ENCODE results near the gene RUNX1.

Gene RUNX1

DNA sequence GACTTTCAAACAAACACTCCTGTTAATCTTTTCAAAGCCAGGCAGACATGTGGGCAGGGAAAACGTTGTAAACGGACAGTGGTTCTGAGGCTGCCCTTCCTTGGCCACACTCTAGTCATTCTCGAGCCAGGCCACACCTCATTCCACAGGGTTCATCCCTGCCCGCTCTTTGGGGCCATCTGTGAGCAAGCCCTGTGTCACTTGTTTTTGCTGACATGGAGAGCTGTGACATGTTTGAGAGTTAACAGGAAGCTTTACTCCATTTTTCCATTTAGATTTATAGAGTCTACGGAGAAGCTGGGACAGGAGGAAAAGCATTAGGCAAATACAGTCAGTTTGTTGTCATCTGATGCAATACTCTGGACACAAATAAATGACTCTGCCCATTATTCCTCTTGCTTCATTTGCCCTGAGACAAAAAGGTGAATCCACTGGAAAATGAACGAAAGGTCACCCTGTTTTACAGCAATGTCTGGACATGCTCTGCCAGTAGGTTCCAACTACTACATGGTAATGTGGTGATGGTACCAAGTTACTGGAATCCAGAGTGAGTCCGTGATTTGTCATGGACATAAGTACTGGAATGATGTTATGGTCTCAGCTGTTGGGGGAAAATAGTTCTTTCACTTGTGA lies 253.4 kb downstream of the RUNX1 start:
- Histone ChIP-seq H3K23ac (ENCODE audit: low read length) (no peak overlapping the region), H2BK120ac (ENCODE audit: insufficient read depth, low read length, poor library complexity) (peak overlapping the region; percentile 34)

DNA sequence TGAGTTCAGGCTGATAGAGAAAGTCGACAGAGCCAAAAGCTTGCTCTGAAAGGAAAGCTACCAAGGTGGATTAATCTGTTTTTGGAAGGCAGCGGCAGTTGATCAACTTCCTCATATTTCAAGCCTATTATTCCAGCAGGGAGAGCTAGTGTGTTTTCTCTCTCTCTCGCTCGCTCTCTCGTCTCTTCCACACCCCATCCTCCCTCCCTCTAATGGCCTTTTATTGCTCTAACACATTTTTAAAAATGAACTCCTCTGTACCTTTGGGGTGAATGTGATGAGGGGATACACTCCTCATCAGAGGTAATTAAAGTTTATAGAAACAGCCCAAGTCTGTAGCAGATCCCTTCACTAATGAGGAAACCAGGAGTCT lies 253.9 kb downstream of the RUNX1 start:
- H2BK12ac ChIP-seq (ENCODE audit: low read length) = no peak overlapping the region
- H3K9me3 ChIP-seq (ENCODE audit: insufficient read depth, low read depth, low read length) = peaks cover 2% of the 10 kb centered on the region
- H3K4me2 ChIP-seq (ENCODE audit: low read length) = no peak overlapping the region
- H4K8ac ChIP-seq (ENCODE audit: low read depth, low read length) = no peak overlapping the region
- no peak for DNase-seq
- no peaks in the 10 kb centered on the region for H3K27me3 ChIP-seq (ENCODE audit: insufficient read depth, low read length)
- H3K4ac ChIP-seq (ENCODE audit: low read depth, low read length) = no peak overlapping the region
- no peak overlapping the region for H2AK5ac ChIP-seq (ENCODE audit: low read length)
- peaks cover 18 to 31% of the 10 kb centered on the region in 2 experiments for H3K36me3 ChIP-seq (ENCODE audit: control insufficient read depth in 1 of 2, insufficient read depth in 2 of 2, low read length in 2 of 2)
- H2BK5ac ChIP-seq (ENCODE audit: low read depth, low read length, poor library complexity) = peak overlapping the region; percentile 35
- H3K27ac ChIP-seq (ENCODE audit: low read depth, low read length) = peak overlapping the region; percentile 77
- H3K18ac ChIP-seq (ENCODE audit: low read length) = no peak overlapping the region
- no peak overlapping the region for H4K12ac ChIP-seq (ENCODE audit: low read depth, low read length)
- peaks cover 14% of the 10 kb centered on the region for H3K79me1 ChIP-seq (ENCODE audit: low read length)
- H2AFZ ChIP-seq (ENCODE audit: insufficient read depth, low read length, poor library complexity) = no peak overlapping the region
- H4K91ac ChIP-seq (ENCODE audit: low read depth, low read length) = peak overlapping the region; percentile 67
- no peak overlapping the region for H3K23ac ChIP-seq (ENCODE audit: low read length)
- no peak overlapping the region for H3K9ac ChIP-seq (ENCODE audit: low read length)
- no peak overlapping the region for H3K14ac ChIP-seq (ENCODE audit: low read length)
- H2BK120ac ChIP-seq (ENCODE audit: insufficient read depth, low read length, poor library complexity) = no peak overlapping the region
- peaks cover 16 to 22% of the 10 kb centered on the region in 2 experiments for H3K4me1 ChIP-seq (ENCODE audit: control insufficient read depth in 1 of 2, insufficient read depth in 2 of 2, low read length in 2 of 2)
- no peaks in the 10 kb centered on the region for H3K79me2 ChIP-seq (ENCODE audit: control insufficient read depth, insufficient read depth, low read length, poor library complexity)
- no CpG with 5 or more reads among the region's 5 CpGs for WGBS (ENCODE audit: extremely low coverage, insufficient coverage, insufficient read length)
- no peak overlapping the region for H3K4me3 ChIP-seq (ENCODE audit: low read depth, low read length)

More for the DNA sequence above, 253.4 kb downstream of the RUNX1 start:
- Histone ChIP-seq H3K27me3 (ENCODE audit: insufficient read depth, low read length) (no peaks in the 10 kb centered on the region), H3K79me2 (ENCODE audit: control insufficient read depth, insufficient read depth, low read length, poor library complexity) (no peaks in the 10 kb centered on the region), H3K4ac (ENCODE audit: low read depth, low read length) (peak overlapping the region; percentile 25), H3K27ac (ENCODE audit: low read depth, low read length) (peak overlapping the region; percentile 77), H3K18ac (ENCODE audit: low read length) (peak overlapping the region; percentile 40), H2BK12ac (ENCODE audit: low read length) (peak overlapping the region; percentile 72), H3K9ac (ENCODE audit: low read length) (no peak overlapping the region), H3K79me1 (ENCODE audit: low read length) (peaks cover 14% of the 10 kb centered on the region), H4K12ac (ENCODE audit: low read depth, low read length) (no peak overlapping the region), H2AK5ac (ENCODE audit: low read length) (peak overlapping the region; percentile 35), H2AFZ (ENCODE audit: insufficient read depth, low read length, poor library complexity) (peak overlapping the region; percentile 1), H3K4me3 (ENCODE audit: low read depth, low read length) (no peak overlapping the region), H3K4me2 (ENCODE audit: low read length) (no peak overlapping the region), H3K36me3 (ENCODE audit: control insufficient read depth in 1 of 2, insufficient read depth in 2 of 2, low read length in 2 of 2) (peaks cover 18 to 27% of the 10 kb centered on the region in 2 experiments), H4K8ac (ENCODE audit: low read depth, low read length) (peak overlapping the region; percentile 27), H3K9me3 (ENCODE audit: insufficient read depth, low read depth, low read length) (peaks cover 2% of the 10 kb centered on the region), H4K91ac (ENCODE audit: low read depth, low read length) (peak overlapping the region; percentile 67), H3K14ac (ENCODE audit: low read length) (peak overlapping the region; percentile 43), H2BK5ac (ENCODE audit: low read depth, low read length, poor library complexity) (peak overlapping the region; percentile 50), H3K4me1 (ENCODE audit: control insufficient read depth in 1 of 2, insufficient read depth in 2 of 2, low read length in 2 of 2) (peaks cover 16 to 22% of the 10 kb centered on the region in 2 experiments)
- no CpG with 5 or more reads among the region's 7 CpGs for WGBS (ENCODE audit: extremely low coverage, insufficient coverage, insufficient read length)
- DNase-seq = peak; percentile 56 to 66

- peak overlapping the region; percentile 69 for H2AK5ac ChIP-seq (ENCODE audit: low read length)
- peaks cover 2% of the 10 kb centered on the region for H3K9me3 ChIP-seq (ENCODE audit: insufficient read depth, low read depth, low read length)
- H4K12ac ChIP-seq (ENCODE audit: low read depth, low read length) = no peak overlapping the region
- peak overlapping the region; percentile 71 for H3K18ac ChIP-seq (ENCODE audit: low read length)
- H3K79me1 ChIP-seq (ENCODE audit: low read length) = peaks cover 14% of the 10 kb centered on the region
- peaks cover 18 to 31% of the 10 kb centered on the region in 2 experiments for H3K36me3 ChIP-seq (ENCODE audit: control insufficient read depth in 1 of 2, insufficient read depth in 2 of 2, low read length in 2 of 2)
- peak overlapping the region; percentile 79 for H2BK12ac ChIP-seq (ENCODE audit: low read length)
- no peak overlapping the region for H3K14ac ChIP-seq (ENCODE audit: low read length)
- no peak overlapping the region for H3K9ac ChIP-seq (ENCODE audit: low read length)
- no peaks in the 10 kb centered on the region for H3K27me3 ChIP-seq (ENCODE audit: insufficient read depth, low read length)
- H4K8ac ChIP-seq (ENCODE audit: low read depth, low read length) = peak overlapping the region; percentile 17
- no peak for DNase-seq
- peaks cover 16 to 22% of the 10 kb centered on the region in 2 experiments for H3K4me1 ChIP-seq (ENCODE audit: control insufficient read depth in 1 of 2, insufficient read depth in 2 of 2, low read length in 2 of 2)
- H2BK120ac ChIP-seq (ENCODE audit: insufficient read depth, low read length, poor library complexity) = peak overlapping the region; percentile 68
- H3K4ac ChIP-seq (ENCODE audit: low read depth, low read length) = peak overlapping the region; percentile 15
- H3K4me2 ChIP-seq (ENCODE audit: low read length) = no peak overlapping the region
- H3K23ac ChIP-seq (ENCODE audit: low read length) = no peak overlapping the region
- peak overlapping the region; percentile 28 for H4K91ac ChIP-seq (ENCODE audit: low read depth, low read length)
- no peak overlapping the region for H2BK5ac ChIP-seq (ENCODE audit: low read depth, low read length, poor library complexity)
- WGBS (ENCODE audit: extremely low coverage, insufficient coverage, insufficient read length) = no CpG with 5 or more reads among the region's 7 CpGs
- no peak overlapping the region for H3K27ac ChIP-seq (ENCODE audit: low read depth, low read length)
- no peak overlapping the region for H2AFZ ChIP-seq (ENCODE audit: insufficient read depth, low read length, poor library complexity)
- no peaks in the 10 kb centered on the region for H3K79me2 ChIP-seq (ENCODE audit: control insufficient read depth, insufficient read depth, low read length, poor library complexity)
- H3K4me3 ChIP-seq (ENCODE audit: low read depth, low read length) = no peak overlapping the region
Observed at GRCh38 chr21:34794686-34795085, 254.4 kb downstream of the RUNX1 start.

GRCh38 chr21:34793471-34793870 lies 255.6 kb downstream of the RUNX1 start:
- no peak for DNase-seq

More at GRCh38 chr21:34793471-34793870, 255.6 kb downstream of the RUNX1 start:
- peaks cover 2% of the 10 kb centered on the region for H3K9me3 ChIP-seq (ENCODE audit: insufficient read depth, low read depth, low read length)
- no CpG with 5 or more reads among the region's 6 CpGs for WGBS (ENCODE audit: extremely low coverage, insufficient coverage, insufficient read length)
- no peak overlapping the region for H4K91ac ChIP-seq (ENCODE audit: low read depth, low read length)
- no peaks in the 10 kb centered on the region for H3K79me2 ChIP-seq (ENCODE audit: control insufficient read depth, insufficient read depth, low read length, poor library complexity)
- no peak overlapping the region for H2AK5ac ChIP-seq (ENCODE audit: low read length)
- no peak overlapping the region for H3K23ac ChIP-seq (ENCODE audit: low read length)
- no peak overlapping the region for H3K14ac ChIP-seq (ENCODE audit: low read length)
- no peak overlapping the region for H3K4me2 ChIP-seq (ENCODE audit: low read length)
- H3K18ac ChIP-seq (ENCODE audit: low read length) = no peak overlapping the region
- no peaks in the 10 kb centered on the region for H3K27me3 ChIP-seq (ENCODE audit: insufficient read depth, low read length)
- H3K4me1 ChIP-seq (ENCODE audit: control insufficient read depth in 1 of 2, insufficient read depth in 2 of 2, low read length in 2 of 2) = peaks cover 16 to 22% of the 10 kb centered on the region in 2 experiments
- H3K36me3 ChIP-seq (ENCODE audit: control insufficient read depth in 1 of 2, insufficient read depth in 2 of 2, low read length in 2 of 2) = peaks cover 15 to 25% of the 10 kb centered on the region in 2 experiments
- H4K12ac ChIP-seq (ENCODE audit: low read depth, low read length) = no peak overlapping the region
- no peak overlapping the region for H2BK120ac ChIP-seq (ENCODE audit: insufficient read depth, low read length, poor library complexity)
- H3K79me1 ChIP-seq (ENCODE audit: low read length) = peaks cover 14% of the 10 kb centered on the region
- no peak overlapping the region for H2AFZ ChIP-seq (ENCODE audit: insufficient read depth, low read length, poor library complexity)
- no peak overlapping the region for H3K4ac ChIP-seq (ENCODE audit: low read depth, low read length)
- H2BK5ac ChIP-seq (ENCODE audit: low read depth, low read length, poor library complexity) = no peak overlapping the region
- H3K27ac ChIP-seq (ENCODE audit: low read depth, low read length) = no peak overlapping the region
- no peak overlapping the region for H4K8ac ChIP-seq (ENCODE audit: low read depth, low read length)
- no peak overlapping the region for H3K9ac ChIP-seq (ENCODE audit: low read length)
- H3K4me3 ChIP-seq (ENCODE audit: low read depth, low read length) = no peak overlapping the region
- no peak overlapping the region for H2BK12ac ChIP-seq (ENCODE audit: low read length)
